Body of pancreas (tissue), 4 donors: ENCODE data around the gene MARK4.

Experiments
- CTCF ChIP-seq, 7 experiments: fragments of 450-650 bp in 4 of 7; fragments of 200-600 bp in 3 of 7; sonication (generic) in 3 of 7; IDR thresholded peaks; one replicate each; pipeline ENCODE4 v1.5.1; 2016 to 2019; ENCODE audit warnings: antibody characterized with exemption in 7 of 7
- POLR2A ChIP-seq, 3 donors: fragments of 450-650 bp; IDR thresholded peaks; one replicate each; pipeline ENCODE4 v1.6.1; 2016; ENCODE audit warnings: antibody characterized with exemption in 3 of 3, mild to moderate bottlenecking in 2 of 3

GRCh38 chr19:45234089-45234869 lies 16.8 kb upstream of the MARK4 start:
- TF ChIP-seq CTCF (IDR thresholded peaks at IDR 0.05) (no peak), POLR2A (IDR thresholded peaks at IDR 0.05) (no peak)
